ENCODE measurements around the gene SERPINA12.

SERPINA12 gene, protein sequence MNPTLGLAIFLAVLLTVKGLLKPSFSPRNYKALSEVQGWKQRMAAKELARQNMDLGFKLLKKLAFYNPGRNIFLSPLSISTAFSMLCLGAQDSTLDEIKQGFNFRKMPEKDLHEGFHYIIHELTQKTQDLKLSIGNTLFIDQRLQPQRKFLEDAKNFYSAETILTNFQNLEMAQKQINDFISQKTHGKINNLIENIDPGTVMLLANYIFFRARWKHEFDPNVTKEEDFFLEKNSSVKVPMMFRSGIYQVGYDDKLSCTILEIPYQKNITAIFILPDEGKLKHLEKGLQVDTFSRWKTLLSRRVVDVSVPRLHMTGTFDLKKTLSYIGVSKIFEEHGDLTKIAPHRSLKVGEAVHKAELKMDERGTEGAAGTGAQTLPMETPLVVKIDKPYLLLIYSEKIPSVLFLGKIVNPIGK

DNA sequence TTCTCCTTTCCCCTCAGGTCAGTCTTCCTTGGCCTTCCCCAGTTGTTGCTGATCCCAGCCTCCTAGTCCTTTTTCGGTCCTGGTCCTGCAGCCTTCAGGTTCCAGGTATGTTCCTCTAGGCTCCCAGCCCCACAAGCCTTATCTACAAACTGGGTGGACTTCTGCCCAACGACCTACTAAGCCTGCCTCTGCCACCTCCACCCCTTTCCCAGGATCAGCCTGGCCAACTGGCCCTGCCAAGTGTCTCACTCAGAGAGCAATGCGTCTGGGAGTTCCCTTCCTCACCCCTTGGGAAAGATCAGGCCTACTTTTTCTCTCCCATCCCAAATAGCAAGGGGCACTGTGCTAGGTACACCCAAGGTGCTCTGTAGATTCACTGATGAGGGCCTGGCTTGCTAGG lies at the start of gene SERPINA12:
Gene SERPINA12 (minus strand): TSS at position 114 of the 400 bp plus-strand sequence. CDS start 11,072 bp downstream, outside the sequence.
- ChIA-PET POLR2A (no interaction called here), CTCF (no interaction called here)
- no peak within 1 kb of the TSS for H3K4me3 ChIP-seq (ENCODE audit: low read depth, low read length)
- DNase-seq (ENCODE audit: low read depth, low spot score), result no peak
- TF ChIP-seq, protein P1, sequence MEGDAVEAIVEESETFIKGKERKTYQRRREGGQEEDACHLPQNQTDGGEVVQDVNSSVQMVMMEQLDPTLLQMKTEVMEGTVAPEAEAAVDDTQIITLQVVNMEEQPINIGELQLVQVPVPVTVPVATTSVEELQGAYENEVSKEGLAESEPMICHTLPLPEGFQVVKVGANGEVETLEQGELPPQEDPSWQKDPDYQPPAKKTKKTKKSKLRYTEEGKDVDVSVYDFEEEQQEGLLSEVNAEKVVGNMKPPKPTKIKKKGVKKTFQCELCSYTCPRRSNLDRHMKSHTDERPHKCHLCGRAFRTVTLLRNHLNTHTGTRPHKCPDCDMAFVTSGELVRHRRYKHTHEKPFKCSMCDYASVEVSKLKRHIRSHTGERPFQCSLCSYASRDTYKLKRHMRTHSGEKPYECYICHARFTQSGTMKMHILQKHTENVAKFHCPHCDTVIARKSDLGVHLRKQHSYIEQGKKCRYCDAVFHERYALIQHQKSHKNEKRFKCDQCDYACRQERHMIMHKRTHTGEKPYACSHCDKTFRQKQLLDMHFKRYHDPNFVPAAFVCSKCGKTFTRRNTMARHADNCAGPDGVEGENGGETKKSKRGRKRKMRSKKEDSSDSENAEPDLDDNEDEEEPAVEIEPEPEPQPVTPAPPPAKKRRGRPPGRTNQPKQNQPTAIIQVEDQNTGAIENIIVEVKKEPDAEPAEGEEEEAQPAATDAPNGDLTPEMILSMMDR (IDR thresholded peaks at IDR 0.05; ENCODE audit: insufficient read depth, low read length, missing control alignments), result no peak

DNA sequence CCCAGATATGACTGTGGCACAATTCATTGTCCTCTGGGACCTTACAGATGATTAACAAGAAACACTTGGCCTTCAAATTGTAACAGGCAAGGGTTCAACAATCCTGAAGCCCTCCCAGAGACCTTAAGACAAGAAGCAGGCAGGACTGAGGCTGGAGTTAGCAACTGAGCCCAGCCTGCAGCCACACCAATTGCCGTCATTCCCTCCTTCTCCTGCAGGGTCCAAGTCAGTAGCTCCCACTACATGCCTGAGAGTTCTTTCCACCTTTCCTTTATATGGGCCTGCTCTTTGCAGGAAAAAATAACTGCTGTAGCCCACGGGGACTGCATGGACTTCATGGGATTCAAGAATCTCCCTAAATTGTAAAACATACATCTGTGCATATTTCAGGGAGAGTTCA lies 49.6 kb upstream of the SERPINA12 start:
- H3K4me3 ChIP-seq (ENCODE audit: low read depth, low read length), result no peak overlapping the region
- POLR2A ChIA-PET, result no interaction called here
- DNase-seq (ENCODE audit: low read depth, low spot score), result no peak
- TF ChIP-seq, protein P1 (IDR thresholded peaks at IDR 0.05; ENCODE audit: insufficient read depth, low read length, missing control alignments), result no peak
- CTCF ChIA-PET, result interaction anchor here (7.9 kb wide), 1 partner anchor 9 kb away, joined by 71 read pairs; no protein-coding TSS in a partner anchor

DNA sequence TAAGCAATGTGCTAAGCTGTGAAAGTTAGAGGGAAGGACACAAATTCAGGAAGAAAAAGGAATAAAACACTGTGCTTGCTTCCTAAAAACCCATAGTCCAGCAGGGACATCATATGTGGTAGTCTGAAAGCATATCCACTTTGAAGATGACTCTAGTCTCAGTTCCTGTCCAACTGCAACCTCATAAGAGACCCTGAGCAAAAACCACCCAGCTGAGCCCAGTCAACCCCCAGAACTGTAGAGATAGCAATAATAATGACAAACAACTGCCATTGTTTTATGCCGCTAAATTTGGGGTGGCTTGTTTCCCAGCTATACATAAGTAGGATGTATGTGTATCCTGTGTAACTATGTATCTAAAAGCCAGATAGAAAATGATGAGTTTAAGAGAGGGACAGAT lies 48.1 kb upstream of the SERPINA12 start:
- POLR2A ChIA-PET, result no interaction called here
- TF ChIP-seq, protein P1 (IDR thresholded peaks at IDR 0.05; ENCODE audit: insufficient read depth, low read length, missing control alignments), result no peak
- CTCF ChIA-PET, result interaction anchor here (0.9 to 7.9 kb wide), 2 partner anchors 8 to 124 kb away, joined by 3 to 71 read pairs; no protein-coding TSS in a partner anchor
- no peak overlapping the region for H3K4me3 ChIP-seq (ENCODE audit: low read depth, low read length)
- no peak for DNase-seq (ENCODE audit: low read depth, low spot score)

DNA sequence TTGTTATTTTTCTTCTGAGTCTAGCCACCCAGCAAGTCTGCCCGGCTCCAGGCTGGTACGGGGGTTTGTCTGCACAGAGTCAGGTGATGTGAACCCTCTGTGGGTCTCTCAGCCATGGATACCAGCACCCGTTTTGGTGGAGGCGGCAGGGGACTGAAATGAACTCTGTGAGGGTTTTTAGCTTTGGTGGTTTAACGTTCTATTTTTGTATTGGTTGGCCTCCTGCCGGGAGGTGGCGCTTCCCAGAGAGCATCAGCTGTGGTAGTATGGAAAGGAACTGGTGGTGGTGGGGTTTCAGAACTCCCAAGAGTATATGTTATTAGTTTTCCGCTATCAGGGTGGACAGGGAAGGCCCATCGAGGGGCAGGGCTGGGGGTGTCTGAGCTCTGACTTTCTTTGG lies 46.7 kb upstream of the SERPINA12 start:
- DNase-seq (ENCODE audit: low read depth, low spot score), result no peak
- no peak overlapping the region for H3K4me3 ChIP-seq (ENCODE audit: low read depth, low read length)
- TF ChIP-seq, protein P1 (IDR thresholded peaks at IDR 0.05; ENCODE audit: insufficient read depth, low read length, missing control alignments), result no peak
- CTCF ChIA-PET, result interaction anchor here (7.9 kb wide), 1 partner anchor 7 kb away, joined by 71 read pairs; no protein-coding TSS in a partner anchor
- POLR2A ChIA-PET, result no interaction called here

DNA sequence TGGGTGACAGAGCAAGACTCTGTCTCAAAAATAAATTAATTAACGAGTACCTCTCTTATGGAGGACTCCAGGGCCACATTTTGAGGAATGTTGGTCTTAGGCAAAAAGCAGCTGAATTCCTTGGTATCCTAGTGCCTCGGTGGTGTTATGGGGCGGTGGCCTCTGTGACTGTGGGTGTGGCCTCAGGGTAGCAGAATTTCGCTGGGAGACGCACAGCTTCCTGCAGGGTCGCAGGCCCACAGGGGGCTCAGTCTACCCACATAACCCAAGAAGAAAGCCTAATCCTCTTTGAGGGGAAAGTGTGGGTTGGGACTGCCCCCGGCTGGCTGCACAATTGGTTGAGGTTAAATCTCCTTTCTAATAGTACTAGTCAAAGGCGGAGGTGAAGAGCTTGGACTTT lies 40.8 kb upstream of the SERPINA12 start:
- CTCF ChIA-PET, result interaction anchor here (0.7 to 7.5 kb wide), 21 partner anchors 10 to 419 kb away, joined by 3 to 111 read pairs (median 6); partner anchors contain the start of gene SERPINA4
- no peak overlapping the region for H3K4me3 ChIP-seq (ENCODE audit: low read depth, low read length)
- POLR2A ChIA-PET, result no interaction called here
- no peak for DNase-seq (ENCODE audit: low read depth, low spot score)
- TF ChIP-seq, protein P1 (IDR thresholded peaks at IDR 0.05; ENCODE audit: insufficient read depth, low read length, missing control alignments), result no peak

All from AG04449 (cell line).